Measurements from ENCODE around the gene GLT6D1.

GLT6D1 gene

DNA sequence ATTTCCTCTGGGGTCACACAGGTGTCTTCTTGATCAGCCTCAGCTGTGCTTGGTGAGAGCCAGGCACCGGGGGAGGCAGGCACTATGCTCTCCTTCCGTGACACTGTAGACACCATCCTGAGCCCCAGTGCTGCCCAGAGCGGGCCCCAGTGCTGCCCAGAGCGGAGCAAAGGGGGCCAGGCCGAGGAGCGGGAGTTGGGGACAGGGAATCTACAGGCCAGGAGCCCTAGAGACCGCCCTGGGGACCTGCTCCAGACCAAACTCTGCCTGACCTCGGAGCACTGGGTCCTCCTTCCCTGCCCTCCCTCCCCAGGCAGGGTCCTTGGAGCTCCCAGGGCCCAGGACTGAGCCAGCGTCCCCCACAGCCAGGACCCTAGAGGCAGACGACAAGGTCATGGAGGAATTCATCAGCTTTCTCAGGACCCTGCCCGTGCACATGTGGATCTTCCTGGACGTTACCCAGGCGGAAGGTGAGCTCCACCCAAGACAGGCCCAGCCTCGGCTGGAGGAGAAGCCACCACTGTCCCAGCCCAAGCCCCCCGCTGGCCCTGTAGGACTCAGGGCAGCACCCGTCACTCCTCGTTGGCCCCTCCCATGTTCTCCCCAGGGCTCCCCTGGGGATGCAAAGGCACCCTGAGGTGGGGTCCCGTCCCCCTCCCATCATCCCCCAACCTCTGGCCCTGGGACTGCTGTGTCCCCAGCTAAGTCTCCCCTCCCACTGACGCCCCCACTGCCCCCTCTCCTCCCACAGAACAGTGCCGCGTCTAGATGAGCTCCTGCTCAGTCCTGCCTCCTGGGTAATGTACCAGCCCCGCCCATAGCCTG lies 47.6 kb downstream of the GLT6D1 start:
- TF ChIP-seq, protein P1, sequence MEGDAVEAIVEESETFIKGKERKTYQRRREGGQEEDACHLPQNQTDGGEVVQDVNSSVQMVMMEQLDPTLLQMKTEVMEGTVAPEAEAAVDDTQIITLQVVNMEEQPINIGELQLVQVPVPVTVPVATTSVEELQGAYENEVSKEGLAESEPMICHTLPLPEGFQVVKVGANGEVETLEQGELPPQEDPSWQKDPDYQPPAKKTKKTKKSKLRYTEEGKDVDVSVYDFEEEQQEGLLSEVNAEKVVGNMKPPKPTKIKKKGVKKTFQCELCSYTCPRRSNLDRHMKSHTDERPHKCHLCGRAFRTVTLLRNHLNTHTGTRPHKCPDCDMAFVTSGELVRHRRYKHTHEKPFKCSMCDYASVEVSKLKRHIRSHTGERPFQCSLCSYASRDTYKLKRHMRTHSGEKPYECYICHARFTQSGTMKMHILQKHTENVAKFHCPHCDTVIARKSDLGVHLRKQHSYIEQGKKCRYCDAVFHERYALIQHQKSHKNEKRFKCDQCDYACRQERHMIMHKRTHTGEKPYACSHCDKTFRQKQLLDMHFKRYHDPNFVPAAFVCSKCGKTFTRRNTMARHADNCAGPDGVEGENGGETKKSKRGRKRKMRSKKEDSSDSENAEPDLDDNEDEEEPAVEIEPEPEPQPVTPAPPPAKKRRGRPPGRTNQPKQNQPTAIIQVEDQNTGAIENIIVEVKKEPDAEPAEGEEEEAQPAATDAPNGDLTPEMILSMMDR (conservative IDR thresholded peaks at IDR 0.05) = no peak
- H3K27ac ChIP-seq = no peak overlapping the region

DNA sequence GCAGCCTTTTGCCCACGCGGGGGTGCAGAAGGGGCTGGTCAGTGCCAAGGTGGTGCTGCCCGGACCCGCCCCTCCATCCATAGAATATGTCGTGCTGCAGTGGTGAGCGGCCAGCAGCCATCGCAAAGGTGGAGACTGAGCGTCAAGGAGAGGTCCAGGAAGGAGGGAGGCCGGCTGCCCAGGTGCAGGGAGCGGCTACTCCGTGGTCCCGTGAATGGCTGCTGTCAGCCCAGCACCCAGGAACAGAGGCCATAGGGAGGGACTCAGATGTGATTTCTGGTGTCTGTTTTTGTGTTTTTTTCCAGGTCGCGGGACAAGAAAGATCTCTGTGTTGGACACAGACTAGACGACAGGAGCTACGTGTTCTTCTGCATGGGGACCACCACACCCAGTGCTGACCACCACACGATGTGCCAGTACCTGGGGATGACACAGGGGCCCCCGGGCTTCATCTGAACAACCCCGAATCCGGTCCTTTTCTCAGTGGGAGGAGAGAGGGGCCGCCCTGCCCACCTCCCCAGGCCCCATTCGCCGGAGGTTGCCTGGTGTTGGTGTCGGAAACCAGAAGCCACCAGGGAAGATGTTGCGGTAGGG lies 48.8 kb downstream of the GLT6D1 start:
- TF ChIP-seq, protein P1 (conservative IDR thresholded peaks at IDR 0.05) = no peak
- H3K27ac ChIP-seq = no peak overlapping the region

DNA sequence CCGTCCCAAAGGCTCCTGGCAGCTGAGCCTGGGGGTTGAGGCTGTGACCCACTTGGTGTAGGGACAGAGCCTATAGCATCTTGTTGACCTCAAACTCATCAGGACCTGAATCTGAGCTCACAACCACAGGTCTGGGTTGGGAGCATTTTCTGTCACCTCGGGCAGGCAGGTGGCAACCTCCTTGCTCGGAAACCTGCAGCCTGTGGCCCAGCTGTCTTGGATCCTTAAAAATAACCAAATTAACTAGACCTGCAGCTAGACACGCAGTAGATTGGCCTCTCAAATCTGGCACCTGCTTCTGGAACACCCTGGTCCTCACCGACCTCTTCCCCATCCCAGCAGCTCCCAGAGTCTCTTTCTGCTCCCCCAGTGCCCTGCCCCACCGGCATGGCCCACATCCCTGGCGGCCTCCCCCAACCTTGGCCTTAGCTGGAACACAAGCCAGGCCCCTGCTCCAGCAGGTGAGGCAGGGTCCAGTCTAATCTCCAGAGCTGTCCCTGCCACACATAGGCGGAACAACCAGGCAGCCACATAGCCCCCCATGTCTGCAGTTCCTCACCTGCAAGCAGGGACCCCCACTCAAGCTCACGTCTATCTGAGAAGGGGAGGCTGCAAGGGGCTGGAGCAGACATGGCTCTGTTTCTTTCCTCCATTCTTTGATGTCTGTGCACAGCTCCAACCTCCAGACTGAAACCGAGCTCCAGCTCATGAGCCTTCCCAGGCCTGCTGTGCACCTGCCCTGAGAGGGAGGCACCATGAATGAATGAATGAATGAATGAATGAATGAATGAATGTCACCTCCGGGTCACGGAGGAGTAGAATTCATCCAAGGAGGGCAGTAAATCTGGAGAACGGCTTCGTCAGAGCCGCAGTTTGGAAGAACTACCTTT lies 49.5 kb downstream of the GLT6D1 start:
- TF ChIP-seq, protein P1 (conservative IDR thresholded peaks at IDR 0.05) = no peak
- H3K27ac ChIP-seq = no peak overlapping the region

DNA sequence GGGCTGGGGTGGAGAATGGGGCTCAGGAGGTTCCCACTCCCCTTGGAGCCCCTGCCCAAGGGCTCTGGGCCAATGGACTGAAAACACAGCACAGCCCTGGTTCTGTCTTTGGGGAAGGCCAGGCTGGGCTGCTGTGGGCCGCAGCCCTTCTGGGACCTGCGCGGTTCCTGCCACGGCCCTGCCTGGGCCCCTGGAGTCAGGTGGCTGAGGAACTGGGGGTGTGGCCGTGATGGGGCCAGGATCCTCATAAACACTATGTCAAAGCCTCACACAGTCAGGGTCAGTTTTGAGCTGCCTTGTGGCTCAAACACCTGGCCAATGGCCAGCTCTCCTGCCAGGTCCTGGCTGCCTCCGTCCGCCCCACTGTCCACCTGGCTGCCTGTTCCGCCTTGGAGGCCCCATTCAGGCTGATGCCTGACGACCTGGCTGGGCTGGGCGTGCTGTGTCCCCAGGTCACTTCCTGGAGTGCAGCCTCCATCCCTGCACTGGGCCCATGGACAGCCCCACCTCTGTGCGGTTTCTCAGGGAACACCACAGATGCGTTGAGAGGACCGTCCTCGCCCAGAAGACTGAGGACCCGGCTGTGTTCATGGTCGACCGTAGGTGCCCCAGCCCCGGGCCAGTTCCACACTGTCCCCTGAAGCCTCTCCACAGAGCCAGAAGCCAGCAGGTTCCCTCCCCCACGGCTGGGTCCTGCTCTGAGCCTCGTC lies 50.3 kb downstream of the GLT6D1 start:
- no peak overlapping the region for H3K27ac ChIP-seq
- TF ChIP-seq, protein P1 (conservative IDR thresholded peaks at IDR 0.05) = no peak

DNA sequence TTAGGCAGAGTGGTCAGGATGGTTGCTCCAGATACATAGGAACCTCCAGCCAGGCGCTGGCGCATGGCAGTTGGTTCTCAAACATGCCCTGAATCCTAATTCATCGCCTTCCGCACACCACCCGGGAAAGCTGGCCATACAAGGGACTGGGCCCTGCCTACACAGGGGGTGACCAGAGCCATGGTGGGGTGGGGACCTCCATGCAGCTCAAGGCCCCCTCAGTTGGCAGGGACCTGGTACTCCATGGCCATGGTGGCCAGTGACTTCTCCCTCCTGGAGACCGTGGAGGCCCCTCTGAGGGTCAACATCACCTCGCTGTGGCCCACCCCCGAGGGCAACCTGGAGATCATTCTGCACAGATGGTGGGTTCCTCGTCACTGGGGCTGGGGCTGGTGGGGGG lies 51.0 kb downstream of the GLT6D1 start:
- TF ChIP-seq, protein P1 (conservative IDR thresholded peaks at IDR 0.05) = no peak
- H3K27ac ChIP-seq = no peak overlapping the region

DNA sequence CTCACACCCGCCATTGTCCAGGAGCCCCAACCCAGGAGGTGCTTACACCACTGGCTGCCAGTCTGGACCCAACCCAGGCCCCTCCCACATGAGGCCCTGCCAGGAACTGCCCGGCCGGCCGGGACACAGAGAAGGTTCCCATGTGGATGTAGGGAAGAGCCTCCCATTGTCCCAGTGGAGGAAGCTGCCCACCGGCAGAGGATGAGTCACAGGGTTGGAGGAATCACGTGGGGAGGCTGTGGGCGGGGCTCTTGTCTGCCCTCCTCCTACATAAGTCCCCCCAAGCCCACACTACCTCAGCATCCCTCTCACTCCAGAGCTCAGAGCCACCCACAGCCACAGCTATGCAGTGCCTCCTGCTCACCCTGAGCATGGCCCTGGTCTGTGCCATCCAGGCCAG lies 51.7 kb downstream of the GLT6D1 start:
- TF ChIP-seq, protein P1 (conservative IDR thresholded peaks at IDR 0.05) = no peak
- H3K27ac ChIP-seq = no peak overlapping the region
